PC-9 (cell line): ENCODE measurements around the gene VRK1. TPM values are rescaled to one million over a fixed set of nuclear protein-coding genes. Genes with fewer than 3 reads are reported as not detected.

Source experiments
- BruUV-seq: library from RNA; stranded (reverse); fragments of 400-500 nt; replicated peaks from 2 replicates; lab custom pipeline; 2021; lab: Mats Ljungman, UMichigan
- CTCF ChIA-PET: fragments of 300-600 bp; sonication (Branson Sonifier 250); formaldehyde crosslinking; loops from one replicate; lab custom pipeline; 2022; ENCODE audit warnings: antibody characterized with exemption; lab: Charles Lee
- POLR2A ChIA-PET: fragments of 300-600 bp; sonication (Branson Sonifier 250); formaldehyde crosslinking; loops from one replicate; lab custom pipeline; 2022; ENCODE audit warnings: antibody characterized with exemption; ENCODE audit not compliant: unreplicated experiment; lab: Charles Lee
- DNase-seq, 2 experiments: peaks; one replicate each; pipeline versions ENCODE4 v3.0.0 to v3.0.0-alpha.2; 2015 to 2022; ENCODE audit warnings: mixed read lengths in 1 of 2
- H2AFZ ChIP-seq: fragments of 200-600 bp; sonication (generic); 2 replicates; pipeline ENCODE4 v1.8.1; 2017; ENCODE audit warnings: antibody characterized with exemption
- H3F3A ChIP-seq: fragments of 200-600 bp; sonication (generic); 2 replicates; pipeline ENCODE4 v1.8.1; 2017; ENCODE audit warnings: antibody characterized with exemption, mild to moderate bottlenecking, low read depth; ENCODE audit not compliant: insufficient read depth
- H3K27ac ChIP-seq: fragments of 200-600 bp; sonication (generic); 2 replicates; pipeline ENCODE4 v1.6.1; 2016; ENCODE audit warnings: mixed run types
- H3K27me3 ChIP-seq: fragments of 200-600 bp; sonication (generic); 2 replicates; pipeline ENCODE4 v1.6.1; 2016; ENCODE audit warnings: low read depth, mixed run types; ENCODE audit not compliant: insufficient read depth
- H3K36me3 ChIP-seq: fragments of 200-600 bp; sonication (generic); 2 replicates; pipeline ENCODE4 v1.6.1; 2016; ENCODE audit warnings: low read depth, mixed run types
- H3K4me1 ChIP-seq: fragments of 200-600 bp; sonication (generic); replicated peaks from 2 replicates; pipeline ENCODE4 v1.6.1; 2016; ENCODE audit warnings: mixed run types; ENCODE audit not compliant: insufficient read depth
- H3K4me2 ChIP-seq: fragments of 200-600 bp; sonication (generic); 2 replicates; pipeline ENCODE4 v1.6.1; 2017; ENCODE audit warnings: mixed run types
- H3K4me3 ChIP-seq: fragments of 200-600 bp; sonication (generic); 2 replicates; pipeline ENCODE4 v1.6.1; 2016; ENCODE audit warnings: mixed run types
- H3K79me2 ChIP-seq: fragments of 200-600 bp; sonication (generic); 2 replicates; pipeline ENCODE4 v1.6.1; 2017; ENCODE audit warnings: low read depth, mixed run types
- H3K9me2 ChIP-seq: fragments of 200-600 bp; sonication (generic); 2 replicates; pipeline ENCODE4 v1.8.1; 2017; ENCODE audit warnings: mild to moderate bottlenecking; ENCODE audit not compliant: insufficient read depth
- H3K9me3 ChIP-seq: fragments of 200-600 bp; sonication (generic); 2 replicates; pipeline ENCODE4 v1.8.1; 2016; ENCODE audit warnings: low read depth; ENCODE audit not compliant: insufficient read depth
- H4K20me1 ChIP-seq: fragments of 200-600 bp; sonication (generic); 2 replicates; pipeline ENCODE4 v1.8.1; 2017; ENCODE audit not compliant: insufficient read depth
- EZH2 ChIP-seq: fragments of 200-600 bp; sonication (generic); IDR thresholded peaks from 2 replicates; pipeline ENCODE4 v1.8.0; 2017; ENCODE audit warnings: antibody characterized with exemption, low read depth
- intact Hi-C: fragments of 100-400 bp; cut with micrococcal nuclease; formaldehyde crosslinking; loops from one replicate; pipeline ENCODE4 v1.10.0; 2022; ENCODE audit not compliant: unreplicated experiment
- total RNA-seq: library from RNA; stranded (reverse); gene quantifications from 2 replicates; pipeline ENCODE4 v1.2.3, GENCODE V29; 2021
- TF ChIP-seq, protein P1 (sequence below): fragments of 200-600 bp; sonication (generic); conservative IDR thresholded peaks from 2 replicates; pipeline ENCODE4 v1.6.1; 2017; ENCODE audit warnings: mixed run types, antibody characterized with exemption, mild to moderate bottlenecking, moderate library complexity

The VRK1 gene
- total RNA-seq, 1 experiment from 2014 or later: 6.8 TPM

DNA sequence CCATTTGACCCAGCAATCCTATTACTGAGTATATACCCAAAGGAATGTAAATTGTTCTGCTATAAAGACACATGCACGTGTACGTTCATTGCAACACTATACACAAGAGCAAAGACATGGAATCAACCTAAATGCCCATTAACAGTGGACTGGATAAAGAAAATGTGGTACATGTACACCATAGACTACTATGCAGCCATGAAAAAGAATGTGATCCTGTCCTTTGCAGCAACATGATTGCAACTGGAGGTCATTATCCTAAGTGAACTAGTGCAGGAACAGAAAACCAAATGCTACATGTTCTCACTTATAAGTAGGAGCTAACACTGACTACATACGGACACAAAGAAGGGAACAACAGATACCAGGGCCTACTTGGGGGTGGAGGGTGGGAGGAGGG, 45.7 kb upstream of the VRK1 start:
- H3K9me2 ChIP-seq: no peaks in the 10 kb centered on the region
- no TSS peak for BruUV-seq
- H3K4me2 ChIP-seq: no peak overlapping the region
- H3K27me3 ChIP-seq: no peaks in the 10 kb centered on the region
- no peaks in the 10 kb centered on the region for H3F3A ChIP-seq
- H3K4me1 ChIP-seq: no peaks in the 10 kb centered on the region
- no peaks in the 10 kb centered on the region for H3K9me3 ChIP-seq
- POLR2A ChIA-PET: no interaction called here
- no peaks in the 10 kb centered on the region for H3K36me3 ChIP-seq
- no peak for DNase-seq
- H3K4me3 ChIP-seq: no peak overlapping the region
- TF ChIP-seq, protein P1, sequence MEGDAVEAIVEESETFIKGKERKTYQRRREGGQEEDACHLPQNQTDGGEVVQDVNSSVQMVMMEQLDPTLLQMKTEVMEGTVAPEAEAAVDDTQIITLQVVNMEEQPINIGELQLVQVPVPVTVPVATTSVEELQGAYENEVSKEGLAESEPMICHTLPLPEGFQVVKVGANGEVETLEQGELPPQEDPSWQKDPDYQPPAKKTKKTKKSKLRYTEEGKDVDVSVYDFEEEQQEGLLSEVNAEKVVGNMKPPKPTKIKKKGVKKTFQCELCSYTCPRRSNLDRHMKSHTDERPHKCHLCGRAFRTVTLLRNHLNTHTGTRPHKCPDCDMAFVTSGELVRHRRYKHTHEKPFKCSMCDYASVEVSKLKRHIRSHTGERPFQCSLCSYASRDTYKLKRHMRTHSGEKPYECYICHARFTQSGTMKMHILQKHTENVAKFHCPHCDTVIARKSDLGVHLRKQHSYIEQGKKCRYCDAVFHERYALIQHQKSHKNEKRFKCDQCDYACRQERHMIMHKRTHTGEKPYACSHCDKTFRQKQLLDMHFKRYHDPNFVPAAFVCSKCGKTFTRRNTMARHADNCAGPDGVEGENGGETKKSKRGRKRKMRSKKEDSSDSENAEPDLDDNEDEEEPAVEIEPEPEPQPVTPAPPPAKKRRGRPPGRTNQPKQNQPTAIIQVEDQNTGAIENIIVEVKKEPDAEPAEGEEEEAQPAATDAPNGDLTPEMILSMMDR: no peak
- TF ChIP-seq EZH2: no peak
- H4K20me1 ChIP-seq: no peaks in the 10 kb centered on the region
- H2AFZ ChIP-seq: no peak overlapping the region
- no peaks in the 10 kb centered on the region for H3K79me2 ChIP-seq
- intact Hi-C loops: no loop called here
- H3K27ac ChIP-seq: no peak overlapping the region
- CTCF ChIA-PET: no interaction called here

DNA sequence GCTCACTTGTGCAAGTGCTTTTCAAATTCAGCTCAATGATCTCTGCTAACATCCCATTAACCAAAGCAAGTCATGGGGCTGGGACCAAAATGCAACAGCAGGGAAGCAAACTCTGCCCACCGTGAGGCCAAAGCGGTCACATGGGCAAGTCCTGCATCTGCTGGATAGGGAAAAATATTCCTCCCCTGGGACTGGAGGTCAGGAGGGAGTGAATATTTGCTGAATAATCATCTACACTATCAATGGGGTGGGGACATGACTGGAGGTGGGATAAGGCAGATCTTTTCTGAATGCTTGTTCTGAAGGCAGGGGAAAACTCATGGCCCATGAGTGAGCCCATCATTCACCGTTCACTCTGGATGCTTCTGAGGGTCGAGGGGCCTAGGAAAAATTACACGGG, 45.1 kb upstream of the VRK1 start:
- no peak for TF ChIP-seq EZH2
- TF ChIP-seq, protein P1: no peak
- Histone ChIP-seq H3K9me2 (no peaks in the 10 kb centered on the region), H4K20me1 (no peaks in the 10 kb centered on the region), H3K9me3 (no peaks in the 10 kb centered on the region), H3K27ac (no peak overlapping the region), H3K27me3 (no peaks in the 10 kb centered on the region), H3K4me2 (no peak overlapping the region), H3K4me3 (no peak overlapping the region), H3K36me3 (no peaks in the 10 kb centered on the region), H3F3A (no peaks in the 10 kb centered on the region), H2AFZ (no peak overlapping the region), H3K4me1 (no peaks in the 10 kb centered on the region), H3K79me2 (no peaks in the 10 kb centered on the region)
- CTCF ChIA-PET: no interaction called here
- BruUV-seq: no TSS peak
- POLR2A ChIA-PET: no interaction called here
- intact Hi-C loops: no loop called here
- DNase-seq: no peak

DNA sequence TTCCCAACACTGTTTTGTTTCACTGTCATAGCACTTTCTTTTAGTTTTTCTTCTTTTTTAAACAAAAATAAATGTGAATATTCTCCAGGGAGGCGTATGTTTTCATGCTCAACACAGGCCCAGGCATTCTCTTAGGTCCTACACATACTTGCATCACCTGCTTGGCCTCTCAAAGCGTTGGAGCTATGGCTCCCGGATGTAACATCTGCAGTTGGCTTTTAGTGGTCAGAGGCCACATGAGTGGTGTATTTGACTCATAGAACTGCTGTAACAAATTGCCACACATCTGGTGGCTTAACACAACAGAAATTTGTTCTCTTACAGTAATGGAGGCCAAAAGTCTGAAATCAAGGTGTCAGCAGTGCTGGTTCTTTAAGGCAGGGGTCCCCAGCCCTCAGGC, 44.6 kb upstream of the VRK1 start:
- no peaks in the 10 kb centered on the region for H3K9me3 ChIP-seq
- no peaks in the 10 kb centered on the region for H3K9me2 ChIP-seq
- ChIA-PET CTCF (no interaction called here), POLR2A (no interaction called here)
- DNase-seq: no peak
- intact Hi-C loops: no loop called here
- H3F3A ChIP-seq: no peaks in the 10 kb centered on the region
- H2AFZ ChIP-seq: no peak overlapping the region
- no peaks in the 10 kb centered on the region for H3K27me3 ChIP-seq
- H3K27ac ChIP-seq: no peak overlapping the region
- BruUV-seq: no TSS peak
- no peak overlapping the region for H3K4me3 ChIP-seq
- H3K79me2 ChIP-seq: no peaks in the 10 kb centered on the region
- no peaks in the 10 kb centered on the region for H4K20me1 ChIP-seq
- no peak overlapping the region for H3K4me2 ChIP-seq
- H3K36me3 ChIP-seq: no peaks in the 10 kb centered on the region
- no peaks in the 10 kb centered on the region for H3K4me1 ChIP-seq
- TF ChIP-seq, protein P1: no peak
- no peak for TF ChIP-seq EZH2
